Retina (tissue), 1 donor: ENCODE measurements around the gene PTGES2.

Source experiments
- DNase-seq: peaks from one replicate; pipeline ENCODE4 v3.0.0-alpha.2; 2016

Gene PTGES2

GRCh38 chr9:128153060-128153946, 25.8 kb upstream of the PTGES2 start:
- DNase-seq: no peak

- DNase-seq: no peak
Measured at GRCh38 chr9:128152133-128153059, 24.9 kb upstream of the PTGES2 start.

DNA sequence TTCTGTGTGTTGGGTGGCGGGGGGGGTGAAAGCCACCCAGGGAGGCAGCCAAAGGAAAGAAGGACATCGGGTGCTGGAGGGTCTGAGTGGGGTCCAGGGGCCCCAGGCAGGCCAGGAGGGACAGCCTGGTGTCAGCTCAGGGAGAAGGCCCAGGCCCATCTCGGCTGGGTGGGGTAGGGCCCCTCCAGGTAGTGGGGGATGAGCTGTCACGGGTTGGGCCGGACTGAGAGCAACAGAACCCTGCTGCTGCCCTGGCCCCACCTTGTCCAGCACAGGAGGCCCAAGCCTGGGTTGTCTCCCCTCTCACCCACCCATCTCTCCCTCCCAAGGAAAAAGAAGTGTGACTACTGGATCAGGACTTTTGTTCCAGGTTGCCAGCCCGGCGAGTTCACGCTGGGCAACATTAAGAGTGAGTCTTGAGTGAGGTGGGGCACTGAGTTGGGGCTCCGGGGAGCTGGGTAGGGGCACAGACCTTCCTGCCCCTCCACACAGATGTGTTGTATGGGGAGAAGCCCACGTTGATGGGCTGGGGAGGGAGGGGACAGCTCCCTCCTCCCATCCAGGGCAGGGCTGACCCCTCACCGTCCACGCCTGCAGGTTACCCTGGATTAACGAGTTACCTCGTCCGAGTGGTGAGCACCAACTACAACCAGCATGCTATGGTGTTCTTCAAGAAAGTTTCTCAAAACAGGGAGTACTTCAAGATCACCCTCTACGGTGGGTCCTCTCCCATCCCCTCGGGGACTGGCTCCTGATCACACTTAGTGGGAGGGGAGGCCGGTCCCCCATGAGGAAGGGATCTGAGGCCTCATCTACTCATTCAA, 24.0 kb upstream of the PTGES2 start:
- DNase-seq: no peak

GRCh38 chr9:128150594-128151308, 23.2 kb upstream of the PTGES2 start:
- no peak for DNase-seq

- DNase-seq: no peak
Measured at GRCh38 chr9:128149951-128150593, 22.5 kb upstream of the PTGES2 start.

DNA sequence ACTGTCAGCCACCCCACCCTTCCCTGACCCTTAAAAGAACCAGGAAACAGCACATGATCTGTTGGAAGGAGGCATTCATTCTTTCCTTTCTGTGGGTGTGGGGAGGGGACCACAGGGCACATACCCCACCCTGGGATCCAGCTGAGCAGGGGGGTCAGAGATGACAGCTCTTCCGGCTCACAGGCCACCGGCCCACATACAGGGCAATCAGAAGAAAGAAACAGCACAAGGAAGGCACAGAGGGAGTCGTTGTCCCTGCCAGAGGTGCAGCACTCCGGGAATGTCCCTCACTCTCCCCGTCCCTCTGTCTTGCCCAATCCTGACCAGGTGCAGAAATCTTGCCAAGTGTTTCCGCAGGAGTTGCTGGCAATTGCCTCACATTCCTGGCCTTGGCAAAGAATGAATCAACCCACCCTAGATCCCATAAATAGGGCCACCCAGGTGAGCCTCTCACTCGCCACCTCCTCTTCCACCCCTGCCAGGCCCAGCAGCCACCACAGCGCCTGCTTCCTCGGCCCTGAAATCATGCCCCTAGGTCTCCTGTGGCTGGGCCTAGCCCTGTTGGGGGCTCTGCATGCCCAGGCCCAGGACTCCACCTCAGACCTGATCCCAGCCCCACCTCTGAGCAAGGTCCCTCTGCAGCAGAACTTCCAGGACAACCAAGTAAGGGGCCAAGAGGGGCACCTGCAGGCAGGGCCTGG, 21.6 kb upstream of the PTGES2 start, which contains the start of gene LCN2:
LCN2 (plus strand) TSS at position 453 of the 701 bp plus-strand sequence; CDS start at position 526, 73 bp downstream.
- DNase-seq: no peak

GRCh38 chr9:128148509-128149000, 21.0 kb upstream of the PTGES2 start:
- no peak for DNase-seq

DNA sequence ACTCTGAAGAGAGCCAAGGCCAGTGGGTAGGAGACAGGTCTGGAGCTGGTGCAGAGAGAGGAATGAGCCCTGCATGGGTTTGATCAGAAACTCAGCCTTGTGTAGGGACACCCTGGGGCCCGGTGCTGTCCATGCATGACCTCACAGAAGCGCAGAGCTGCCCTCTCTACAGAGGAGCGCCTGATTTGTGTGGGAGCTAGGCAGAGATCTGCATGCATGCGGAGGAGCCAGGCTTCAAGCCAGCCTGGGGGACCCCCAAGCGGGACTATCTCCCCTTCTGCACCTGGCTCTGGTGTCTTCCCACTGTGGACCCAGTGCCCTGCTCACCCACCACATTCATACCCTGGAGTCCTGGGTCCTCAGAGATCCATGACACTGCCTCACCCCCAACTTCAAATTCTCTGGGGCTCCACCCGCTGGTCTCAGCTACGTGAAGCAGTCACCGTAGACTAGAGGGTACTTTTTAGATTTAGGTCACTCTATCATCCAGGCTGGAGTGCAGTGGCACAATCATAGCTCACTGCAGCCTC, 19.1 kb upstream of the PTGES2 start:
- no peak for DNase-seq

DNA sequence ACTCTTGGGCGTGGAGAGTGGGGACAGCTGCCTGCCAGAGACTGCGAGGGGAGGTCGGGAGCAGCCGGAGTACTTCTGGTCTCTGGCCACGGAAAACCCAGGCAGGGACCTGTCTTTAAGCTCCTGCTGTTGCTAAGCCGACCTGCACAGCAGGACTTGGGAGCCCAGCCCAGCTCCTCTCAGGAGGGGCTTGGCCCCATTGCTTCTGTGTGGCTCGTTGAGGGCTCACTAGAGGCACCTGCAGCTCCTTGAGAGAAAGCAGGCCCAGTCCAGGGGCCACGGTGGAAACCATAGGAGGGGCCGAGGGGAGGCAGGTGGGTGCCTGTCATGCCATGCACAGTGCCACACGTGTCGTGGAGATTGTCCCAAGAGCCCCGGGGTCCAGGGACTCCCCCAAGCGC, 18.4 kb upstream of the PTGES2 start:
- DNase-seq: no peak

- no peak for DNase-seq
Measured at GRCh38 chr9:128145536-128145935, 18.0 kb upstream of the PTGES2 start.

DNA sequence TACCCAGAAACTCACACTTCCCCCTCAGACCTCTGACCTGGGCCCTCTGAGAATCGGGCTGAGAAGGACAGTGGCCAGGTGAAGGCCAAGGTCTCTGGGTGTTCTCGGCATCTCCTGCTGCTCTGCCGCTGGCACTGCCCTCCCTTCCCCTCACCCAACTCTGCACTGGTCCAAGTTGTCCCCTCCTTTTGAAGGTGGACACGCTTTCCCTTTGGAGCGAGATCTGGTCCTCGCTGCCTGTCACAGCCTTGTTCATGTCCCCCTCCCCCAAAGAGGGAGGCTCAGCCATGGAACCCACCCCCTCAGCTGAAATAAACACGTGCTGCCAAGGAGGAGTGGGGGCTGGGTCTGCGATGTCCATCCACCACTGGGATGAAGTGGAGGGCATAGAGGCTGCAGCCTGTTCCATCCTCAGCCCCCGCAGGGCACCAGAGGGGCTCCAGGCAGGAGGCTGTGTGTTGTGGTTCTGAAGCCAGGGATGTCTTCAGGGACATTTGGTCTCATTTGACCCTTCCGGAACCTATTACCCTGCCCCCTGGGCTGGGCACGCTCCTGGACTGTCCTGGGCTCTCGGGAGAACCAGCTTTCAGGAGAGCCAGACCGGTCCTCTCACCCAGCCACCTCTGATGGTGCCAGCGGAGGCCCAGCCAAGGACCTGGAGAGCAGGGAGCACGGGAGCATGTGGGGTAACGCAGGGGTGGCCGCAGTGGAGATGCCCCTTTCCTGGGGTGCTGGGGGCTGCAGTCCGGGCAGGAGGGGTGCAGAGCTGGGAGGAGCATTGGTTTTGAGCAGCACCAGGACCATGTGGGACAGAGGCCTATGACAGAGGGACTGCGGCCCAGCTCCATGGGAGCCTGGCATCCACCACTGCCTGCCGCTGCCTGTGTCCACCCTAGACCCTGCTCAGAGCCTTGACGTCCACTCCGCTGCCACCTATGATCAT, 17.0 kb upstream of the PTGES2 start:
- no peak for DNase-seq

DNA sequence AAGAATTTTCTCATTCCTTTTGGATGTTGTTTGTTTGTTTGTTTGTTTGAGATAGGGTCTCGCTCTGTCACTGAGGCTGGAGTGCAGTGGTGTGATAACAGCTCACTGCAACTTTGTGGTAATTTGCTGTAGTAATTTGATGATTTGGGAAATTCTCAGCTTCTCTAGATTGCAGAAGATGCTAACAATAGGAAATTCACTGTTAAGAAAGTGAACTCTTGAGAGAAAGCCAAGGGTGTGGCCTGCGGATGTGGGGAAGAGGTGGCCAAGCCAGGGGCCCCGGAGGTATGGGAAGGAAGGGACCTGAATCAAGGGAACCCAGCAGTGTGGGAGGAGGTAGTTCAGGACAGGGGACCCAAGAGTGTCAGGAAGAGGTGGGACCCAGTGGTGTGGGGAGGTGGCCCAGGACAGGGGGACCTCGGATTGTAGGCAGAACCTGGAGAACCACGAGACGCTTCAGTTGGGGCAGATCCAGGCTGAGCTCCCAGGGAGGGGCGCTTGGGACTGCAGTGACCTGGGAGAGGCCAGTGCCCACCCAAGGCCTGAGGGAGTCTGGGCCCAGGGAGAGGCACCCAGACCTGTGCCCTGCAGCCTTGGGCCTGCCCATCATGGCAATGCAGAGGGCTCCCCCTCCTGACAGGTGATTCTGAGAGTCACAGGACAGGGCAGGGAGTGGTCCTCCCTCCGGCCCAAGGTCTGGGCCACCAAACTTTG, 16.2 kb upstream of the PTGES2 start:
- DNase-seq: no peak

GRCh38 chr9:128142596-128142995, 15.1 kb upstream of the PTGES2 start:
- no peak for DNase-seq

DNA sequence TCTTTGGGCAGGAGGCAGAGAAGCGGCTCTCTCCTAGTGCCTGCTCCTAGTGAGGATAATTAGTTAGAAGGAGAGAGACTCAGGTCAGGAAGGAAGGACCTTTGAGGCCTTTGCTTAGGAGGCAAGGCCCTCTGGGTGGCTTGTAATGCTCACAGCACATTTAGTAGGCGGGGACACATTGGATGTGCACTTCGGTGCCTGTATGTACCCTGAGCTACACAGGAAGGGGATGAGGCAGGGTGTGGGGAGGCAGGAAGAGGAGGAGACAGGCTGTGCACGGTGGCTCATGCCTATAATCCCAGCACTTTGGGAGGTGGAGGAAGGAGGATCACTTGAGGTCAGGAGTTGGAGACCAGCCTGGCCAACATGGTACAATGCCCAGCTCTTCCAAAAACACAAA, 14.5 kb upstream of the PTGES2 start:
- DNase-seq: no peak

DNA sequence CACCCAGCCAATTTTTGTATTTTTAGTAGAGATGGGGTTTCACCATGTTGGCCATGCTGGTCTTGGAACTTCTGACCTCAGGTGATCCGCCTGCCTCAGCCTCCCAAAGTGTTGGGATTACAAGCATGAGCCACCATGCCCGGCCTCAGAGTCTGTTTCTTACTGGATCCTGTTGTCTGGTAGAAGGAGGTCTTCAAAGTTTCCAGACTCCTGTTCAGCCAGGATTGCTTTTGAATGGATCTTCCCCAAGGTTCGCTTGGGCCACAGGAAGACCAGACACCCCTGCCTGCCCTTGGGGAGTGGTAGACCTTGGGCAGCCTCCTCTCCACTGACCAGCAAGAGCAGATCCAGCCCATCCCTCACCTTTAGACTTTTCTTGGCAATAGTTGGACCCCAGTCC, 14.1 kb upstream of the PTGES2 start:
- no peak for DNase-seq

- no peak for DNase-seq
Measured at GRCh38 chr9:128139621-128140020, 12.1 kb upstream of the PTGES2 start.

GRCh38 chr9:128138001-128138400, 10.5 kb upstream of the PTGES2 start:
- no peak for DNase-seq
